Endothelial cell of umbilical vein (primary cell): ENCODE measurements around the gene ENPP3. TPM values are rescaled to one million over a fixed set of nuclear protein-coding genes. Genes with fewer than 3 reads are reported as not detected.

ENCODE experiments used
- BruUV-seq: library from RNA; stranded (reverse); fragments of 400-500 nt; replicated peaks from 2 replicates; lab custom pipeline; 2021; lab: Mats Ljungman, UMichigan
- CTCF ChIA-PET: fragments of 300-600, 350-600 bp; sonication (Branson Sonifier 250); formaldehyde crosslinking; loops from one replicate; lab custom pipeline; 2021; ENCODE audit warnings: antibody characterized with exemption, inconsistent platforms; lab: Charles Lee
- POLR2A ChIA-PET: fragments of 300-600, 350-600 bp; sonication (Branson Sonifier 250); formaldehyde crosslinking; loops from one replicate; lab custom pipeline; 2021; ENCODE audit warnings: antibody characterized with exemption, inconsistent platforms; lab: Charles Lee
- DNase-seq: peaks from one replicate; pipeline ENCODE4 v3.0.0-alpha.2; 2011; ENCODE audit warnings: low read depth, low spot score
- FAIRE-seq: peaks from 2 replicates; lab custom pipeline; 2011; peaks lifted over from hg19 to GRCh38; lab: Jason Lieb, UNC
- H2AFZ ChIP-seq: 2 replicates; pipeline ENCODE4 v1.6.0; 2012; ENCODE audit warnings: low read depth, low read length, control low read depth, inconsistent platforms
- H3K27ac ChIP-seq: 2 replicates; pipeline ENCODE4 v1.5.1; 2011; ENCODE audit warnings: low read depth, mild to moderate bottlenecking, control low read depth, low read length, moderate library complexity; ENCODE audit not compliant: insufficient read depth
- H3K27me3 ChIP-seq, 2 experiments: 2 replicates each; pipeline versions ENCODE4 v1.6.0 to v1.6.1; 2011; ENCODE audit warnings: low read length in 2 of 2, mixed read lengths in 1 of 2; ENCODE audit not compliant: control insufficient read depth in 2 of 2, insufficient read depth in 2 of 2
- H3K36me3 ChIP-seq, 2 experiments: 2 replicates in 1 of 2; 3 replicates in 1 of 2; pipeline ENCODE4 v1.5.1; 2011; ENCODE audit warnings: low read length in 2 of 2, mild to moderate bottlenecking in 1 of 2, moderate library complexity in 1 of 2; ENCODE audit not compliant: control insufficient read depth in 2 of 2, insufficient read depth in 2 of 2; ENCODE audit errors: extremely low read depth in 1 of 2
- H3K4me1 ChIP-seq: 3 replicates; pipeline ENCODE4 v1.5.1; 2011; ENCODE audit warnings: mild to moderate bottlenecking, low read length; ENCODE audit not compliant: control insufficient read depth, insufficient read depth; ENCODE audit errors: extremely low read depth
- H3K4me2 ChIP-seq: 2 replicates; pipeline ENCODE4 v1.6.1; 2011; ENCODE audit warnings: low read length, control low read depth, mixed read lengths; ENCODE audit not compliant: insufficient read depth
- H3K4me3 ChIP-seq, 3 experiments: fragments of 200-600 bp in 1 of 3; sonication (generic), shearing (Covaris generic) in 1 of 3; replicated peaks in 1 of 3; 2 replicates each; pipeline ENCODE4 v1.5.1; 2011 to 2016; ENCODE audit warnings: control low read depth in 3 of 3, low read length in 3 of 3, mild to moderate bottlenecking in 2 of 3, inconsistent platforms in 1 of 3, low read depth in 1 of 3, moderate library complexity in 1 of 3; ENCODE audit not compliant: insufficient read depth in 1 of 3
- H3K79me2 ChIP-seq: 2 replicates; pipeline ENCODE4 v1.6.0; 2012; ENCODE audit warnings: low read length, inconsistent platforms; ENCODE audit not compliant: control insufficient read depth, insufficient read depth
- H3K9ac ChIP-seq: replicated peaks from 2 replicates; pipeline ENCODE3; 2011; ENCODE audit warnings: low read length, control low read depth; ENCODE audit not compliant: insufficient read depth; ENCODE audit errors: extremely low read depth
- H3K9me1 ChIP-seq: replicated peaks from 3 replicates; pipeline ENCODE4 v1.6.0; 2011; ENCODE audit warnings: mild to moderate bottlenecking, low read length; ENCODE audit not compliant: control insufficient read depth, insufficient read depth; ENCODE audit errors: extremely low read depth
- H3K9me3 ChIP-seq: replicated peaks from 2 replicates; pipeline ENCODE4 v1.5.1; 2012; ENCODE audit warnings: low read length, inconsistent platforms; ENCODE audit not compliant: control insufficient read depth, insufficient read depth
- H4K20me1 ChIP-seq: replicated peaks from 2 replicates; pipeline ENCODE3; 2011; ENCODE audit warnings: mild to moderate bottlenecking, low read length; ENCODE audit not compliant: control insufficient read depth, insufficient read depth; ENCODE audit errors: extremely low read depth
- GATA2 ChIP-seq: IDR thresholded peaks from 2 replicates; pipeline ENCODE4 v1.7.0; 2011; ENCODE audit warnings: low read depth, mild to moderate bottlenecking, moderate library complexity, mixed read lengths, low read length; ENCODE audit not compliant: insufficient read length, insufficient read depth
- JUN ChIP-seq: IDR thresholded peaks from 2 replicates; pipeline ENCODE4 v1.6.1; 2011; ENCODE audit warnings: borderline replicate concordance, low read depth; ENCODE audit not compliant: insufficient read length, insufficient read depth
- MYC ChIP-seq: IDR thresholded peaks from one replicate; pipeline ENCODE4 v1.6.1; 2011; ENCODE audit warnings: mild to moderate bottlenecking, low read depth, low read length
- POLR2A ChIP-seq: IDR thresholded peaks from 2 replicates; pipeline ENCODE4 v1.6.1; 2012; ENCODE audit warnings: low read depth, mild to moderate bottlenecking, control low read depth, low read length
- POLR2AphosphoS5 ChIP-seq: IDR thresholded peaks from 2 replicates; pipeline ENCODE4 v1.6.1; 2012; ENCODE audit warnings: low read depth, mild to moderate bottlenecking, control low read depth, low read length, moderate library complexity; ENCODE audit not compliant: insufficient read depth
- dilution Hi-C: fragments of 300-500 bp; cut with MboI; formaldehyde crosslinking; loops from one replicate; pipeline ENCODE4 v1.15.0; 2019; ENCODE audit warnings: low sequenced_read_pairs; ENCODE audit not compliant: extremely low pct_ligation_motif_present
- intact Hi-C: fragments of 100-400 bp; cut with micrococcal nuclease; formaldehyde crosslinking; loops from one replicate; pipeline ENCODE4 v1.10.0; 2022
- polyA plus RNA-seq, 4 experiments: library from polyadenylated mRNA; depleted of rRNA in 3 of 4; stranded (reverse) in 3 of 4; unstranded in 1 of 4; fragments of >200 nt; gene quantifications; 2 replicates each; pipeline versions ENCODE4 v1.2.1 to v1.2.3, GENCODE V29; 2011 to 2012; ENCODE audit warnings: missing spikeins in 1 of 4
- total RNA-seq: library from RNA; stranded (reverse); gene quantifications from 2 replicates; pipeline ENCODE4 v1.2.3, GENCODE V29; 2021
- TF ChIP-seq, protein P1 (sequence below): IDR thresholded peaks from 2 replicates; pipeline ENCODE4 v1.6.1; 2011; ENCODE audit not compliant: insufficient read depth, insufficient read length

The ENPP3 gene
- total and polyA plus RNA-seq, 2 donors (not counting 3 experiments of a cell fraction or from before 2014, with no cell fraction given), result not detected

DNA sequence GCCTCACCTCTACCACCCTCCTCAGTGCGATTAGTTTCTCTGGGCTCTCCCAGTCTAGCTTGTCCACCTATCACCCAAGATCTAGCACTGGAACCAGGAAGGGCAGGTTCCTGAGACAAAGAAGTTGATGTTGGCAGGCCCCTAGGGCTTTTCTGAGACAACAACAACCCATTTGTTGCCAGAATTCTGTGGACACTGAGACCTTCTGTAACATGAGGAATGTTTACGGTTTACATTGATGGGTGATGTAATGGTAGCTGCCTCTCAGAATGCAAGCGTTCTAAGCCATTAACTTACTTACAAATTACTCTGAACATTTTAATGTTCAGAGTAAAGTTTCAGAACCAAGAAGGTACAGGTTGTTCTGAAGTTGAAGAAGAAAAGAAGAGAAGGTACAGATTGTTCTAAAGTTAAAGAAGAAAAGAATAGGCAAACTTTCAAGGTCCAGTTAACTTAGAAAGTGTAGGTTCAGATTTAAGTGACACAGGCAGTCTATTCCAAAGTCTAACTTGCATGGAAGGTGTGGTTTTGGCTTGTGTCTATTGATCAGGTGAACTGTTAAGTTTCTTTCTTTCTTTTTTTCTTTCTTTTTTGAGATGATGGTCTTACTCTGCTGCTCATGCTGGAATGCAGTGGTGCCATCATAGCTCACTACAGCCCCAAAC lies 5.3 kb upstream of the ENPP3 start:
- intact Hi-C loops (no loop called here), dilution Hi-C loops (no loop called here)
- TF ChIP-seq POLR2A (no peak), JUN (no peak)
- H3K27me3 ChIP-seq, result peaks cover 6 to 9% of the 10 kb centered on the region in 2 experiments
- FAIRE-seq (no peak), DNase-seq (no peak)
- POLR2A ChIA-PET, result no interaction called here
- H3K4me2 ChIP-seq, result no peak overlapping the region
- no peaks in the 10 kb centered on the region for H3K9me1 ChIP-seq
- no peak overlapping the region for H3K9ac ChIP-seq
- H4K20me1 ChIP-seq, result no peaks in the 10 kb centered on the region
- H2AFZ ChIP-seq, result no peak overlapping the region
- H3K36me3 ChIP-seq, result no peaks in the 10 kb centered on the region
- H3K9me3 ChIP-seq, result no peaks in the 10 kb centered on the region
- CTCF ChIA-PET, result no interaction called here
- no peak overlapping the region for H3K4me3 ChIP-seq
- BruUV-seq, result no TSS peak
- peaks cover 10% of the 10 kb centered on the region for H3K79me2 ChIP-seq
- H3K4me1 ChIP-seq, result peaks cover 7% of the 10 kb centered on the region
- H3K27ac ChIP-seq, result no peak overlapping the region

DNA sequence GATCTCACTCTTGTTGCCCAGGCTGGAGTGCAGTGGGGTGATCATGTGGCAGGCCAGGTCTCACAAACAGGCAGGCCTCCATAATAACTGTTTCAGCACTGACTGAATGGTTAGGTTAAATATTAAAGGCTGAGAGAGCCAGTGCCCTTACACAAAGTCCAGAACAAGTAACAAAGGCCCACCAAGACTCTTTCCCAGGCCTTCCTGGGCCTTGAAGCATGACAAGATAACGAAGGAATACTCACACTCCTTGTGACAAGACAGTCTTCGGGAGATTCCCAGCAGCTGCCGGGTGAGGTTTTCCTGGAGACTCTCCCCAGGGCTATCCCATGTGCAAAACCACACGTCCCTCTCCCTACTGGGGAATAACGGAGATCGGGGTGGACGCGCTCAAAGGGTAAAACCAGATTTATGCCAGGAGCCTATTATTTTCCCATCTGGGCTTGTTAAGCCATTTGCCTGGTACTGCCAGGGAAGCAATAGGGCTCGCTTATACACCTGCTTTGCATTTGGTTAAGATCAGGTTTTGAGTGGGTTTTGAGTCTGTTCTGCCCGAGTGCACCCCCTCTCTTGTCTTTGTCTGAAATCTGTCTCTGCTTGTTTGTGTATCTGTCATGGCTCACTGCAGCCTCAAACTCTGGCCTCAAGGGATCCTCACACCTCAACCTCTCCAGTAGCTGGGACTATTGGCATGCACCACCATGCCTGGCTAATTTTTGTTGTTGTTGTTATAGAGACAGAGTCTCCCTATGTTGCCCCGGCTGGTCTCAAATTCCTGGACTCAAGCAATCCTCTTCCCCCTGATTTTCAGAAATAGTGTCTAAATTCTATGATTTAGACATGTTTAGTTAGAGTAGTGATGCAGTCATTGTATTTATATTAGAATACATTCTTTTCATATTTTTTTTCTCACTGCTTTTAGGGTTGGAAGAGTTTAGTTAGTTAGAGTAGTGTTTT lies 1.4 kb upstream of the ENPP3 start:
- Histone ChIP-seq H3K9ac (no peak overlapping the region), H3K9me3 (no peaks in the 10 kb centered on the region), H3K4me2 (no peak overlapping the region), H3K4me3 (no peak overlapping the region), H3K4me1 (no peaks in the 10 kb centered on the region), H3K27me3 (peaks cover 9 to 14% of the 10 kb centered on the region in 2 experiments), H3K9me1 (no peaks in the 10 kb centered on the region), H3K79me2 (no peaks in the 10 kb centered on the region), H3K27ac (no peak overlapping the region), H2AFZ (no peak overlapping the region), H4K20me1 (no peaks in the 10 kb centered on the region), H3K36me3 (no peaks in the 10 kb centered on the region)
- FAIRE-seq (no peak), DNase-seq (no peak)
- intact Hi-C loops, result no loop called here
- no peak for TF ChIP-seq MYC
- no peak for TF ChIP-seq GATA2
- no peak for TF ChIP-seq POLR2A
- no peak for TF ChIP-seq POLR2AphosphoS5
- TF ChIP-seq, protein P1, sequence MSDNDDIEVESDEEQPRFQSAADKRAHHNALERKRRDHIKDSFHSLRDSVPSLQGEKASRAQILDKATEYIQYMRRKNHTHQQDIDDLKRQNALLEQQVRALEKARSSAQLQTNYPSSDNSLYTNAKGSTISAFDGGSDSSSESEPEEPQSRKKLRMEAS, result no peak
- ChIA-PET CTCF (no interaction called here), POLR2A (no interaction called here)
- no TSS peak for BruUV-seq
- dilution Hi-C loops, result no loop called here
